ENCODE measurements around the gene FBXW8.

FBXW8 gene

DNA sequence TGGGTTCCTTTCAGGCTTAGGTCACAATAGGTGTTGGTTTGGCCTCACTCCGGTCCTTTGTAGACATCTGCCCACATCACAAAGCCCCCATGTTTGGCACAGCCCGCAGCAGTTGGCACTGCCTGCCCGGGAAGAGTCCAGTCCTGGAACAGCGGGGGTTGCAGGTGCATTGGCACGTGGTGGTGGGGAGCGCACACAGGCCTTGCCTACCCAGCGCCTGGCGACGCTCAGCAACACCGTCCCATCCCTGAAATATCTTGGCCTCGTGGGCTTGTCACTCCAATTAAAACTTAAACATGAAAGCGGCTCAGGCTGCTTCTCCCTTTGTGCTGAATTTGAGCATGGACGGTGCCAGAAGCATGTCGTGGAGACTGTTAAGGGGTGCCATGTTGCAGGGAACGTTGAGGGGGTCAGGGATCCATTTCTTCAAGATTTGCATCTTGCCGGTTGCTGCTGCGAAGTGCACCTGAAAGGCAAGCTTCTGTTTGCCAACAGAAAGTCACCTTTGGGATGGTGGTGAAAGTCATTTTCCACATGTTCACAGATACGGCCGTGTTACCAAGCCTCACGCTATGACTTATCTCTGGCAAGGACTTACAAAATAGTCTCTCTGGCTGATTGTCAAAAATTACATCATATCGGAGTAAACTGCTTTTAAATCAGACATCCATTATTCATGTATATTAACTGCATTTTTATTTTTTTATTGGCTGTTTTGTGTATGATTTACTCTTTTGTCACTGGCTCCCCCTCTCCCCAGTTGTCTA lies 91.5 kb downstream of the FBXW8 start:
- H3K27ac ChIP-seq, result no peak overlapping the region
- TF ChIP-seq, protein P1, sequence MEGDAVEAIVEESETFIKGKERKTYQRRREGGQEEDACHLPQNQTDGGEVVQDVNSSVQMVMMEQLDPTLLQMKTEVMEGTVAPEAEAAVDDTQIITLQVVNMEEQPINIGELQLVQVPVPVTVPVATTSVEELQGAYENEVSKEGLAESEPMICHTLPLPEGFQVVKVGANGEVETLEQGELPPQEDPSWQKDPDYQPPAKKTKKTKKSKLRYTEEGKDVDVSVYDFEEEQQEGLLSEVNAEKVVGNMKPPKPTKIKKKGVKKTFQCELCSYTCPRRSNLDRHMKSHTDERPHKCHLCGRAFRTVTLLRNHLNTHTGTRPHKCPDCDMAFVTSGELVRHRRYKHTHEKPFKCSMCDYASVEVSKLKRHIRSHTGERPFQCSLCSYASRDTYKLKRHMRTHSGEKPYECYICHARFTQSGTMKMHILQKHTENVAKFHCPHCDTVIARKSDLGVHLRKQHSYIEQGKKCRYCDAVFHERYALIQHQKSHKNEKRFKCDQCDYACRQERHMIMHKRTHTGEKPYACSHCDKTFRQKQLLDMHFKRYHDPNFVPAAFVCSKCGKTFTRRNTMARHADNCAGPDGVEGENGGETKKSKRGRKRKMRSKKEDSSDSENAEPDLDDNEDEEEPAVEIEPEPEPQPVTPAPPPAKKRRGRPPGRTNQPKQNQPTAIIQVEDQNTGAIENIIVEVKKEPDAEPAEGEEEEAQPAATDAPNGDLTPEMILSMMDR (conservative IDR thresholded peaks at IDR 0.05), result no peak
- TF ChIP-seq ZFX (IDR thresholded peaks at IDR 0.05), result no peak

DNA sequence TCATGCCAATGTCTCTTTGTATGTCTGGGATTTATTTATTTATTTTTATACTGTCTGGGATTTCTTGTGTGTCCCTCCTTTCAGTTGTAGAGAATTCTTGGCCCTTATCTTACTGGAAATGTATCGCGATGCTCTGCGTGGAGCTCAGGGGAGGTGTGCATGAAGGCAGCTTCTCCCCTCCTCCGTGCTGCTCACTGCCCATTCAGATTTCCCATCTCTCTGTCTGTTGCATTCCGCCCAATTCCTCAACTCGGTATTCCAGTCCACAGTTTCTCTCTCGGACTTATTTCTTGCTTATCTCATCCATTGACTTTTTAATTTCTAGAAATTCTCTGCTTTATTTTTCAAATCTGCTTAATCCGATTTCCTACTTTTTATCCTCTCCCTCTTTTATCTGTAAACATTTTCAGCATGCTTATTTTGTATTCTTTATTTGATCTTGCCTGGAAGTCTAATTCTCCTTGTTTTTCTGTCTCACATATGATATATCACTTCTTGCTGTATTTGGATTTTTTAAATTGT lies 93.2 kb downstream of the FBXW8 start:
- no peak for TF ChIP-seq ZFX (IDR thresholded peaks at IDR 0.05)
- TF ChIP-seq, protein P1 (conservative IDR thresholded peaks at IDR 0.05), result no peak

DNA sequence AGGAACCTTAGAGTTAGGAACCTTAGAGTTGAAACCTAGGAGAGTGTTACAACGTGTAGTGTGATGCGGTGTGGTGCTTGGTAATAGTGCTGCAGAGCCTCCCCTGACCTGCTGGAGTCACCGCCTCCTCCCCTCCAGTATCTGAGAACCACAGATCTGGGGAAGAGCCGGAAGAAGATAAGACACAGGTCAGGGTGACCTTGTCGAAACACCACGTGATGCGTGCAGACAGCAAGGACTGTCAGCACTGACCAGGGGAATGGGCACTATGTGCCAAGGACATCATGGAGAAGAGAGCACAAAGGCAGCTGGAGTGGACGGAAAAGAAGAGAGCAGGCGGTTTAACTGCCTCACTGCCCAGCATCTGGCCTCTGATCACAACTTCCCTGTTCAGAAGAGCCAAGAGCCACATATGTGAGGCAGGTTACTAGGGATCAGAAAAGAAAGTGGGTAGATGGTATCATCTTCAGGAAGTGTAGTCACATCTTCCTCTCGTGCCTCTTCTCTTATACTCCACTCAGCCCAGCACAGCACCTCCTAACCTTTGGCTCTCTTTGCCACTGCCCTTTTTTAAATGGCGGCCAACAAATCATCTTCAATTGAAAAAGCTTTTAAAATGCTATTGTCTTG lies 94.8 kb downstream of the FBXW8 start:
- no peak overlapping the region for H3K27ac ChIP-seq
- TF ChIP-seq ZFX (IDR thresholded peaks at IDR 0.05), result no peak
- TF ChIP-seq, protein P1 (conservative IDR thresholded peaks at IDR 0.05), result no peak

More for the DNA sequence above, 93.2 kb downstream of the FBXW8 start:
- no peak overlapping the region for H3K27ac ChIP-seq

DNA sequence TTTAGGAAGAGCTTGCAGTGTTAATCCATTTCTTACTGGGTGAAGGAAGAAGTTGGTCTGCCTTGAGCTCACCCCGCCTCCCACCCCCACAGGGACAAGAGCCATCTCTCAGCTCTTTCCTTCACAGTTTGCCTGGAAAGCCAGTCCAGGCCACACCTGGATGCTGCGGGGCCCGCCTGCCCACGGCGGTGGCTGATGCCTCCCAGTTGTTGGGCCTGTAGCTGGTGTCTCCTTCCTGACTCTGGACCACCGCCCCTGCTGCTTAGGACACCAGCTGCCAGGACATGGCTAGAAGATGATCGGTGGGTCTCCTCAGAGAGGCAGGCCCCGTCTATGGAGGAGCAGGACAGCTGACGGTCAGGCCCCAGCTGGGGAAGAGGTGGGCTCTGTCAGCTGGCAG lies 95.6 kb downstream of the FBXW8 start:
- no peak for TF ChIP-seq ZFX (IDR thresholded peaks at IDR 0.05)
- TF ChIP-seq, protein P1 (conservative IDR thresholded peaks at IDR 0.05), result no peak
- H3K27ac ChIP-seq, result no peak overlapping the region

DNA sequence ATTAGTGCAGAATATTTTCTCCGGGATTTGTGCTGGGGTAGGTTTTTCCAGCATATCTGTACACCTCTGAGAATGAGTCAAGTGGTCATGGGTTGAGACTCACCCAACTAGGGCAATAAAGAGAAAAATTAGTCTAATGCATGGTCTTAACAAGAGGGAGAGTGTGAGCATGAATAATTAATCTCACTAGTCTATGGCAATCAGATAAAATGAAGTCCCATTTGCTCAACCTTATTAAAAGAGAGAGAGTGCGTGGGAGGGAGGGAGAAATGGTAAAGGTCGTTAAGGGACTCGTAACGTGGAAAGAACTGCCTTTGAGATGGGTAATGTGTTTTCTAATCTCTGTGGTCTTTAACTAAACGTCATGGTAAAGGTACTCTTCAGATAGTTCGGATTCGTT lies 96.8 kb downstream of the FBXW8 start:
- H3K27ac ChIP-seq, result no peak overlapping the region
- no peak for TF ChIP-seq ZFX (IDR thresholded peaks at IDR 0.05)
- TF ChIP-seq, protein P1 (conservative IDR thresholded peaks at IDR 0.05), result no peak

DNA sequence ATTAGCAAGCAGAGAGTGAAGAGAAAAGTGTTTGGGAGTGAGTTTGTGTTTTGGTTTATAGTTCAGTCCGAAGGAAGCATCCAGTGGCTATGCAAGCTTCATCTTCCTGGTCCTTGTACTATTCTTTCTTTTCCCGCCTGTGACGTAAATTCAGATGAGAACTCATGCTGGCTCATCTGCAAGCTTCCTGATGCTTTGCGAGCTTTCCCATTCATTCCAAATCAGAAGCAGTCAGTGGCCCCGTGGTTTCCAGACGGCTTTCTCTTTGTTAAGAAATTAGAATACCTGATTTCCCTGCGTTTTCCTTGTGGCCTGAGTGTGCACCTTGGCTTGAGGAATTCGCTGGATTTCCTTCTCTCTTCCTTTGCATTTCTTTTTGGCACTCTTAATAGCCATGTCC lies 99.0 kb downstream of the FBXW8 start:
- TF ChIP-seq ZFX (IDR thresholded peaks at IDR 0.05), result no peak
- TF ChIP-seq, protein P1 (conservative IDR thresholded peaks at IDR 0.05), result no peak
- H3K27ac ChIP-seq, result no peak overlapping the region
